Renal cortical epithelial cell (primary cell): ENCODE data around the gene VIPR1. TPM values are rescaled to one million over a fixed set of nuclear protein-coding genes. Genes with fewer than 3 reads are reported as not detected.
"Not testable (repeated sequence)": the region's sequence is repeated elsewhere in the genome, so short reads cannot be mapped to it uniquely, and the experiment has no call there.

ENCODE experiments used
- DNase-seq: peaks from one replicate; pipeline ENCODE4 v3.0.0-alpha.2; 2011; ENCODE audit warnings: low read depth
- total RNA-seq: library from RNA; depleted of rRNA; stranded (reverse); fragments of >200 nt; gene quantifications from 2 replicates; pipeline ENCODE4 v1.2.3, GENCODE V29; 2014

VIPR1 gene
- total RNA-seq, 1 donor from 2014 or later, result 0.25 TPM

DNA sequence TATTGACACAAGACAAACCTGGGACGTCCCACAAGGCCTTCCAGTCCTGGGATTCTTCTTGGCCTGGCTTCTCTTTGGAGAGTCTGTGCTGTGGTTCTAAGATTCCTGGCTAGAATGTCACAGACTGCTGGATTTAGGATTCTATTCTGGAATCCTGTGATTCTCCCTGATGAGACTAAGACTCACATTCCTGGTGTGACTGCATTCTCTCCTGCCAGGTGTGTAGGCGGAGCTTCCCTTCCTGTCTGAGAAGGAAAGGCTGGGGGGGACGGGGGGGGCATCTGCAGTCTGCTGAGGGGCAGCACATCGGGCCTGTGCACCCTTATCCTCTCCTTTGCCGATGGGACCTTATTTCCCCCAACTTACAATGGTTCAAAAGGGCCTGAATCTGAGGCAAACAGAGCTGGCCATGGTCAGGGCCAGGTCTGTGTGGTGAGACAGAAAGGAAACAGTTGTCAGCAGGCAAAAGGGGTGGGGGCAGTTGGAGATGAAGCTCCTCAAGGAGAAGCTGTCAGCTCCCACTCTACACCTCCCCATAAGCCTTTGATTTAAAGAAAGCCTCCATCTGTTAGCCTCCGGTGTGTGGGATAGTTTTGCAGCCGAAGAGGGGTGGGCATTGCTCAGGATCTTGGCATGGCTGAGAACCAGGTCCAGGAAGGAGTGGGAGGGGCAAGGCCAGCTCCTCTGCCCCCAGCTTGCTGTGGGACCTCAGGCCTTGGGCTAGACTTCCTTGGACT, 30.9 kb downstream of the VIPR1 start:
- no peak for DNase-seq

- no peak for DNase-seq
These were observed 33.7 kb downstream of the VIPR1 start for GRCh38 chr3:42535981-42536784.

DNA sequence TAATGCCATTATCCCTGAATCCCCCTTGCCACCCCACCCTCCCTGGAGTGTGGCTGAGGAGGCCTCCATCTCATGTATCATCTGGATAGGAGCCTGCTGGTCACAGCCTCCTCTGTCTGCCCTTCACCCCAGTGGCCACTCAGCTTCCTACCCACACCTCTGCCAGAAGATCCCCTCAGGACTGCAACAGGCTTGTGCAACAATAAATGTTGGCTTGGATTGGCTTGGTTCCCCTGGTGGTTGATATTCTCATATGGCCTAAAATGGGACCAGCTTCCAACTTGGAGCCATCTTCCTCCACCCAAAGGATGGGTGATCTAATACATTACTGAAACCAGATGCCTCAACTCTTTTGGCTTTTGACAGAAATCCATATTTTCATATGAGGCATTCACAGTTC, 34.9 kb downstream of the VIPR1 start:
- no peak for DNase-seq

- peak; percentile 20 for DNase-seq
These were observed 37.6 kb downstream of the VIPR1 start for GRCh38 chr3:42539871-42540714.

DNA sequence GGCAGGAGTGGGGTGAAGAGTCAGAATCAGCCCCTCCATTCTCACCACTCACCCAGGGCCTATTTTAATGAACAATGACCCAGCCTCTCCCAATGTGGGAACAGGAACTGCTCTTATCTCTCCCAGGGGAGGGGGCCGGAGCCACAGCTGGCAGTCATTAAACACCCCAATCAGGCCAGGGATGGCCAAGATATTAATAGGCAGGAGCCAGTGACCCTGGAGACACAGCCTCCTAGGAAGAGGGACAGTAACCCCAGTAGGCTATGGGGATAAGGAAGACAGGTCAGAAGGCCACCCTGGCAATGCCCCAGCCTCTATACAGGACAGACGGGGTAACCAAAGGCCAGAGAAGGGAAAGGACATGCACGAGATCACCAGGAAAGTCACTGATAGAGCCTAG, 38.6 kb downstream of the VIPR1 start:
- no peak for DNase-seq

- DNase-seq, result no peak
These were observed 42.2 kb downstream of the VIPR1 start for GRCh38 chr3:42544492-42545283.

- no peak for DNase-seq
These were observed 42.9 kb downstream of the VIPR1 start for GRCh38 chr3:42545284-42545900.

DNA sequence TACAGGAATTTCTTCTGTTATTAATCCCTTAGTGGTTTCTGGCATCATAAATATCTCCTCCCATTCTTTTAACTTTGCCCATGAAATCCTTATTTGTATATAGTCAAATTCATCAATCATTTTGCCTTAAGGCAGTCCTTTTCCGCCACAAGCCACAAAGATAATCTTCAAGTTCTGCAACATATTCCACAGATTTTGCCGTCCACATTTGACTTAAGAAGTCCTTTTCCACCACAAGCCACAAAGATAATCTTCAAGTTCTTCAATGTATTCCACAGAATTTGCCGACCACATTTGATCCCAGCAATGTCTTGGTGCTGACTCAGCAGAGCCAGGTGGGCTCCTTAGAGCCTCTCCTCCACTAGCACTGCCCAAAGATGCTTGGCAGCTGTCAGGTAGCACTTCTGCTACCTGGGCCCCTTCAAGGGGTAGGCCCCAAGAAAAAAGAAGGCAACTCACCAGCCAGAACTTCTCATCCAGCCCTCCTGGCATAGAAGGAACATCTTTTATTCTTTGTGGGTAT, 44.3 kb downstream of the VIPR1 start:
- DNase-seq, result no peak

GRCh38 chr3:42547401-42547945, 45.0 kb downstream of the VIPR1 start:
- DNase-seq, result peak; percentile 18

- no peak for DNase-seq
These were observed 46.7 kb downstream of the VIPR1 start for GRCh38 chr3:42549131-42549530.

GRCh38 chr3:42550250-42550649, 47.8 kb downstream of the VIPR1 start:
- DNase-seq, result no peak

DNA sequence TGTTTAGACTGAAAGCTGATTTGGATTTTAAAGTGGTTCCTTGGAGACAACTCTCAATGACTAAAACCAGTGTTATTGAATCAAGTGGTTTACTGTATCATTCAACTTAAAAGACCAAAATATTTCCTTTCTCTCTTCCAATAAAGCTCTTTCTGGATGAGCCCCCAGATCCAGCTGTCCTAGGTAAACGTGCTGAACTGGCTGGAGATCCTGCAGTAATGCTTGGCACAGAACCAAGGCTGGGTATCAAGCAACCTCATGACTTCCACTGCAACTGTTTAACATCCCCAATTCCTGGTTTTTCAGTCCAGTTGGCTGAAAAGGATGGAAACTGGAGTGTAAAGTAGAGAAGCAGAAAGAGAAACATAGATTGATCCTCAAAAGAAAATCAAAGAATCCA, 50.4 kb downstream of the VIPR1 start:
- no peak for DNase-seq

DNA sequence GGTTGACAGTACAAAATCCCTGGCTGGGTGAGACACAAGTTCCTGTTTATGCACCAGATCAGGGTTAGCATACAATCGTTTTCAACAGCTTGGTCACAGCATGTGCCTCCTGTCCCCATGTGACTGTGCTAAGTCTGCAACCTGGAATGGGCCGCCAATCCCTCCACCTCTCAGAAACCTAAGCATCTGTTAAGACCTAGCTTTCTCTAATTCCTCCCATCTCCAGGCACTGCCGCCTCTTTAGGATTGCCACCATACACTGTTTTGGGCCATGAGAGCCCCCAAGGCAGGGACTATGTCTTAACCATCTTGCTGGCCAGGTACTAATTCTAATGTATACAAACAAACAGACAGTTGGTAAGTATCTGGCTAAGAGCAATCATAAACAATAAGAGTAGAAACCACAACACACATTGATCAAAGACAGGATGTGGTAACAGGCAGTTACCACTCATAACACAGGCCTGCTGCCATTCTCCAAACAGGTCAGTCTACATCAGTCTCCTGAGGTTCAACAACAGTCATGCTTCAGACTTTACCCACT, 53.7 kb downstream of the VIPR1 start:
- peak; percentile 5 for DNase-seq

- DNase-seq, result not testable (repeated sequence)
These were observed 54.4 kb downstream of the VIPR1 start for GRCh38 chr3:42556817-42557216.

- DNase-seq, result no peak
These were observed 55.4 kb downstream of the VIPR1 start for GRCh38 chr3:42557854-42558253.

DNA sequence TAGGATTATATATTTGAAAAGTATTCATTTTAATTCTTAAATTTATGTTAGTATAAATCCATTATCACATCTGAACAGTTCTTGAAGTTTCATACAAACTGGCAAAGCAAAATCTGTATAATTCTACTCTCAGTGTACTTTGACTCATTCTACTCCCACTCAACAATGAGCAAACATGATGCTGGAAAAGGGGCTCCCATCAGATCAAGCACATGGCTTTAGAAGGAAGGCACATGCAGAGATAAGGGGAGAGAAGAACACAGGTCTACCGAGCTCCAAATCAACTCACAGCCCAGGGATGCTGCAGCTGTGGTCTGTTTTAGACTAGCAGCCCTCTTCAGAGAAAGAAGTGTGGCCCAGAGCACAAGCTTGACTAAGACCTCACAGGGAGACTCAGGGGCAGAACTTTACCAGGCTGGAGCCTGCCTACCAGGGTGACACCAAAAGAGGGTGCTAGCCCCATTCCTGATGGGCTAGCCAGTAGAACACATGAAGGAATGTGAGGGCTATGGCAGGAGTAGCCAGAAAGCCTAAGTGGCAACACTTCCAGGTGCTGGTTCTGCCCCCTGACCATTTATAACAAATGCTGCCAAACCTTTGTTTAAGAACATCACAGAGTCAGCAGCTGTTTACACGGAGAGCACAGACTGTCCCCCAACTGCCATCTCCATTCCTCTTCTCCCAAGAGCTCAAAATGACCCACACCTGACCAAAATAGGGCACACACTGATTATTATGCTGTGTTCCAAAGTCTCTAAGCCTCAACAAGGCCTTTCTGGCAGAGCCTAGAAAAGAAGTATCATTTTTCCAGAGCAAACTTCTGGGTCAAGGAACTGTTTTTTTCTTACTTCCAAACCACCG, 59.8 kb downstream of the VIPR1 start:
- DNase-seq, result no peak

DNA sequence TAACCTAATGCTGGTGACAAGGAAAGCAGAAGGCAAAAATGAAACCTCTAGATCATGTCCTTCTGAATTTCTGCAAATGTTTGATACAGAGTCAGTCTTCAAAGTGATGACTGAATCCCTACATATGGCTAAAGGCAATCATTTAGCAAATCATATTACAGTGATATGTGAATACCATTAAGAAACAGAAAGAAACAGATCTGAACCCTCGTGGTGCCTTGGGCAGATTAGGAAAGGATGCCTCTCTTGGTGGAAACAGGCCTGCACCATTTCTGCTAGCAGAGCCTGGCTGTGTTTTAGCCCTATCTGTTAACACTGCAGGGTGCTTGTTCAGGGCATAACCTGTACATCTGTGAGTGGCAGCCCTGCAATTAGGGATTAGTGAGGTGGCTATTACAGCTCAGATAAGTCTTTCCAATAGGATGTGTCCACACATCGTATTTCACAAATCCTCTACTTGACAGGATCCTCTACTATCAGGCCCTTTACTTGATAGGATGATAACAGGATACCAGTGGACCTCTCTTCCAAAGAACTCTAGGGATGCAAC, 67.2 kb downstream of the VIPR1 start:
- DNase-seq, result no peak

DNA sequence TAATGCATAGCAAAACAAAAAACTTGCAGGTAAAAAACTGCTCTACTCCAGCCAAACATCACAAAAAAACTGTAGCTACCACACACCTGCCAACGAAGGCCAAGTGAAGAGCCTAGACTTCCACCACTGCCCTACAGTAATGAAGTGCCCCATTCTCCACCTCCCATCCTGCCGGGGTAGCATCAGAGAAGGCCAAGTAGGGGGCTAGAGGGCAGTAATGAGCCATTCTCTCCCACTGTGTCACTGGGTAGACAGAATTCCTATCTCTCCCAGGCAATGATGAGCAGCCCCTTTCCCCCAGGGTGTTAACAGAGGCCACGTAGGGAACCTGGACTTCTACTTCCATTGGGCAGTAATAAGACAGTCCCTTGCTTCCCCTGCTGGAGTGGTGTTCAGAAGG, 69.8 kb downstream of the VIPR1 start:
- peak; percentile 35 for DNase-seq
